A549 (cell line): ENCODE measurements around the gene TXNDC15. TPM values are rescaled to one million over a fixed set of nuclear protein-coding genes. Genes with fewer than 3 reads are reported as not detected.

Experiments used
- ATAC-seq, 2 experiments: fragments of 200-7000 bp in 1 of 2; fragments of >200 bp in 1 of 2; cut with Nextera tagmentation in 1 of 2; cut with Tn5 transposase in 1 of 2; 3 replicates each; pipeline versions ENCODE4 v1.8.0 to v1.9.1; 2018 to 2020; ENCODE audit warnings: mild to moderate bottlenecking in 1 of 2, moderate library complexity in 1 of 2
- CTCF ChIA-PET: fragments of 300-600 bp; sonication (Branson Sonifier 250); formaldehyde crosslinking; extraction: SDS; loops from one replicate; lab custom pipeline; 2021; ENCODE audit warnings: antibody characterized with exemption, inconsistent platforms; lab: Yijun Ruan, JAX
- POLR2A ChIA-PET: fragments of 350-600 bp; formaldehyde crosslinking; extraction: SDS; loops from one replicate; lab custom pipeline; 2021; ENCODE audit warnings: antibody characterized with exemption, inconsistent platforms; lab: Yijun Ruan, JAX
- DNase-seq, 2 experiments: peaks; one replicate each; pipeline versions ENCODE4 v3.0.0 to v3.0.0-alpha.2; 2011 to 2016; ENCODE audit warnings: low read depth in 1 of 2, low spot score in 1 of 2
- FAIRE-seq: peaks from 2 replicates; lab custom pipeline; 2011; peaks lifted over from hg19 to GRCh38; lab: Jason Lieb, UNC
- H3K27ac ChIP-seq, 2 experiments: fragments of >200 bp; sonication (Bioruptor Twin); formaldehyde crosslinking; 3 replicates each; pipeline ENCODE4 v1.5.1; 2016 to 2017
- H3K4me1 ChIP-seq: fragments of >200 bp; sonication (Bioruptor Twin); formaldehyde crosslinking; 3 replicates; pipeline ENCODE4 v1.6.1; 2016
- H3K4me2 ChIP-seq: fragments of >200 bp; sonication (Bioruptor Twin); formaldehyde crosslinking; 3 replicates; pipeline ENCODE4 v1.6.1; 2016
- H3K4me3 ChIP-seq: fragments of >200 bp; sonication (Bioruptor Twin); formaldehyde crosslinking; 3 replicates; pipeline ENCODE4 v1.5.1; 2016
- H3K9me3 ChIP-seq: fragments of >200 bp; sonication (Bioruptor Twin); formaldehyde crosslinking; 3 replicates; pipeline ENCODE4 v1.6.1; 2016
- EHF ChIP-seq: fragments of 250-450 bp; sonication (Bioruptor Pico); IDR thresholded peaks from 2 replicates; pipeline ENCODE4 v1.5.0; 2020; ENCODE audit warnings: mild to moderate bottlenecking
- EHMT2 ChIP-seq: fragments of 200-600 bp; sonication (generic); IDR thresholded peaks from 2 replicates; pipeline ENCODE4 v1.6.1; 2016; ENCODE audit warnings: antibody characterized with exemption, low read depth, mild to moderate bottlenecking, moderate library complexity
- USF2 ChIP-seq: fragments of 450-650 bp; IDR thresholded peaks from 2 replicates; pipeline ENCODE4 v1.6.1; 2014; ENCODE audit warnings: antibody characterized with exemption
- ZC3H11A ChIP-seq: fragments of 450-650 bp; IDR thresholded peaks from 2 replicates; pipeline ENCODE4 v1.6.1; 2014; ENCODE audit warnings: antibody characterized with exemption, mild to moderate bottlenecking
- WGBS: methylation state at CpG from one replicate; pipeline ENCODE4 v1.1.6; 2017; ENCODE audit errors: missing lambda C conversion rate; 5-methylcytosine and 5-hydroxymethylcytosine counted together
- polyA plus RNA-seq, 4 experiments: library from polyadenylated mRNA; depleted of rRNA in 3 of 4; stranded (reverse); fragments of >200 nt; fragmentation: RNase III in 1 of 4; extraction: RNeasy Plus Mini Kit Qiagen cat#74134 plus additional on column Dnase treatment in 1 of 4; gene quantifications; 2 replicates in 3 of 4; 3 replicates in 1 of 4; pipeline ENCODE4 v1.2.3, GENCODE V29; 2011 to 2017
- small RNA-seq, 6 experiments: library from RNA; depleted of rRNA; stranded (forward); fragments of <200 nt; gene quantifications; one replicate each; pipeline ENCODE3, GENCODE V24; 2012

TXNDC15 gene
- polyA plus RNA-seq, 2 of the 4 experiments (the other 2 are of a cell fraction), result 71.1 to 85.2 TPM

- 85% methylated on average over 5 of the region's 5 CpGs for WGBS
- no peak overlapping the region for H3K4me3 ChIP-seq
- H3K27ac ChIP-seq, result no peak overlapping the region
- ChIA-PET CTCF (interaction anchor here (1.4 kb wide), 1 partner anchor 10 kb away, joined by 3 read pairs; no protein-coding TSS in a partner anchor), POLR2A (no interaction called here)
- H3K4me2 ChIP-seq, result no peak overlapping the region
- TF ChIP-seq ZC3H11A (no peak), USF2 (no peak), EHMT2 (no peak), EHF (CRISPR knock-in tag) (no peak)
- H3K9me3 ChIP-seq, result peaks cover 10% of the 10 kb centered on the region
- H3K4me1 ChIP-seq, result no peaks in the 10 kb centered on the region
- ATAC-seq (no peak), FAIRE-seq (no peak), DNase-seq (no peak)
Observed at GRCh38 chr5:134949316-134949715, 75.1 kb downstream of the TXNDC15 start.

Small RNA genes lying within 50 kb of the gene (small RNA-seq; reads per million reads assigned to genes)
- 0 reads per million in 6 experiments for gene MIR4461
- 0 to 3.9 (median 0) reads per million in 6 experiments for gene MTND3P25
- gene MTND4LP30, result 0 to 1.2 (median 0) reads per million in 6 experiments

Other genes starting within 250 kb of the TXNDC15 start
- 63.2 and 105 TPM in 2 replicates for gene SAR1B, start 241.5 kb upstream of the TXNDC15 start, polyA plus RNA-seq (2011; rRNA removed)
- 51.1 to 59.8 TPM (median 57.2 TPM) in 3 replicates for gene SAR1B, start 241.5 kb upstream of the TXNDC15 start, polyA plus RNA-seq (2017; fragmentation: RNase III; extraction: RNeasy Plus Mini Kit Qiagen cat#74134 plus additional on column Dnase treatment)
- gene SEC24A, start 225.6 kb upstream of the TXNDC15 start, polyA plus RNA-seq (2011; rRNA removed), result 23.6 and 23.7 TPM in 2 replicates
- gene SEC24A, start 225.6 kb upstream of the TXNDC15 start, polyA plus RNA-seq (2017; fragmentation: RNase III; extraction: RNeasy Plus Mini Kit Qiagen cat#74134 plus additional on column Dnase treatment), result 10.4 to 11.6 TPM (median 10.9 TPM) in 3 replicates
- 18.0 and 26.2 TPM in 2 replicates for gene CAMLG, start 135.8 kb upstream of the TXNDC15 start, polyA plus RNA-seq (2011; rRNA removed)
- 18.5 to 23.8 TPM (median 22.6 TPM) in 3 replicates for gene CAMLG, start 135.8 kb upstream of the TXNDC15 start, polyA plus RNA-seq (2017; fragmentation: RNase III; extraction: RNeasy Plus Mini Kit Qiagen cat#74134 plus additional on column Dnase treatment)
- 74.7 and 104 TPM in 2 replicates for gene DDX46, start 115.6 kb upstream of the TXNDC15 start, polyA plus RNA-seq (2011; rRNA removed)
- gene DDX46, start 115.6 kb upstream of the TXNDC15 start, polyA plus RNA-seq (2017; fragmentation: RNase III; extraction: RNeasy Plus Mini Kit Qiagen cat#74134 plus additional on column Dnase treatment), result 97.9 to 104 TPM (median 103 TPM) in 3 replicates
- gene C5orf24, start 28.4 kb upstream of the TXNDC15 start, polyA plus RNA-seq (2011; rRNA removed), result 44.6 and 53.7 TPM in 2 replicates
- 22.9 to 27.6 TPM (median 27.0 TPM) in 3 replicates for gene C5orf24, start 28.4 kb upstream of the TXNDC15 start, polyA plus RNA-seq (2017; fragmentation: RNase III; extraction: RNeasy Plus Mini Kit Qiagen cat#74134 plus additional on column Dnase treatment)
- gene PCBD2, start 30.8 kb downstream of the TXNDC15 start, polyA plus RNA-seq (2011; rRNA removed), result 13.3 and 13.6 TPM in 2 replicates
- gene PCBD2, start 30.8 kb downstream of the TXNDC15 start, polyA plus RNA-seq (2017; fragmentation: RNase III; extraction: RNeasy Plus Mini Kit Qiagen cat#74134 plus additional on column Dnase treatment), result 9.5 to 10.9 TPM (median 10.2 TPM) in 3 replicates
- 0.74 and 1.2 TPM in 2 replicates for gene CATSPER3, start 93.5 kb downstream of the TXNDC15 start, polyA plus RNA-seq (2011; rRNA removed)
- gene CATSPER3, start 93.5 kb downstream of the TXNDC15 start, polyA plus RNA-seq (2017; fragmentation: RNase III; extraction: RNeasy Plus Mini Kit Qiagen cat#74134 plus additional on column Dnase treatment), result 0.22 to 0.62 TPM (median 0.41 TPM) in 3 replicates
- gene PITX1, start 159.9 kb downstream of the TXNDC15 start, polyA plus RNA-seq (2011; rRNA removed), result 9.7 and 11.1 TPM in 2 replicates
- gene PITX1, start 159.9 kb downstream of the TXNDC15 start, polyA plus RNA-seq (2017; fragmentation: RNase III; extraction: RNeasy Plus Mini Kit Qiagen cat#74134 plus additional on column Dnase treatment), result 15.8 to 17.1 TPM (median 16.7 TPM) in 3 replicates